WTC11 (cell line): Measurements from ENCODE around the gene DAB1. TPM values are rescaled to one million over a fixed set of nuclear protein-coding genes. Genes with fewer than 3 reads are reported as not detected.

ENCODE experiments used
- ATAC-seq: fragments of 200-7000 bp; cut with Tn5 transposase; 2 replicates; pipeline ENCODE4 v1.10.0; 2021; ENCODE audit warnings: mild to moderate bottlenecking, moderate library complexity
- CTCF ChIA-PET: fragments of 300-600 bp; sonication (Branson Sonifier 250); formaldehyde crosslinking; loops from one replicate; lab custom pipeline; 2021; ENCODE audit warnings: antibody characterized with exemption; lab: Charles Lee
- POLR2A ChIA-PET: fragments of 350-600 bp; sonication (Branson Sonifier 250); formaldehyde crosslinking; loops from one replicate; lab custom pipeline; 2021; ENCODE audit warnings: antibody characterized with exemption; lab: Charles Lee
- DNase-seq: peaks from one replicate; pipeline ENCODE4 v3.0.0; 2021; ENCODE audit warnings: low spot score
- H3K27ac Mint-ChIP-seq: 2 replicates; pipeline ENCODE4 v1.8.0; 2021; ENCODE audit warnings: mixed read lengths
- H3K27me3 Mint-ChIP-seq: 2 replicates; pipeline ENCODE4 v1.8.0; 2021; ENCODE audit warnings: low read depth, mild to moderate bottlenecking, moderate library complexity, mixed read lengths
- H3K36me3 Mint-ChIP-seq: 2 replicates; pipeline ENCODE4 v1.8.0; 2021; ENCODE audit warnings: mixed read lengths
- H3K4me1 Mint-ChIP-seq: 2 replicates; pipeline ENCODE4 v1.8.0; 2022; ENCODE audit warnings: mixed read lengths
- H3K4me3 Mint-ChIP-seq: 2 replicates; pipeline ENCODE4 v1.8.0; 2021; ENCODE audit warnings: mild to moderate bottlenecking, moderate library complexity, mixed read lengths
- H3K9me3 Mint-ChIP-seq: 2 replicates; pipeline ENCODE4 v1.8.0; 2021; ENCODE audit warnings: mixed read lengths
- ATF2 ChIP-seq: sonication (generic); formaldehyde crosslinking; IDR thresholded peaks from 2 replicates; pipeline ENCODE4 v1.8.1; 2022; ENCODE audit warnings: low read depth, missing genetic modification reagents, borderline replicate concordance
- CREB1 ChIP-seq: sonication (generic); formaldehyde crosslinking; IDR thresholded peaks from 2 replicates; pipeline ENCODE4 v1.8.0; 2023; ENCODE audit warnings: mild to moderate bottlenecking, missing genetic modification reagents
- E2F4 ChIP-seq: sonication (generic); formaldehyde crosslinking; IDR thresholded peaks from 2 replicates; pipeline ENCODE4 v1.8.1; 2022; ENCODE audit warnings: low read depth, mild to moderate bottlenecking, moderate library complexity, missing genetic modification reagents, borderline replicate concordance
- ESRRA ChIP-seq: sonication (generic); formaldehyde crosslinking; IDR thresholded peaks from 2 replicates; pipeline ENCODE4 v1.8.1; 2022; ENCODE audit warnings: mild to moderate bottlenecking, missing genetic modification reagents, borderline replicate concordance
- FOXP1 ChIP-seq: sonication (generic); formaldehyde crosslinking; IDR thresholded peaks from 2 replicates; pipeline ENCODE4 v1.8.0; 2022; ENCODE audit warnings: missing genetic modification reagents, mild to moderate bottlenecking, moderate library complexity, borderline replicate concordance
- GABPB1 ChIP-seq: sonication (generic); formaldehyde crosslinking; IDR thresholded peaks from 2 replicates; pipeline ENCODE4 v1.8.1; 2023; ENCODE audit warnings: mild to moderate bottlenecking, missing genetic modification reagents
- MXD4 ChIP-seq: fragments of 250-450 bp; sonication (Bioruptor Pico); IDR thresholded peaks from 2 replicates; pipeline ENCODE4 v1.8.0; 2021; ENCODE audit warnings: mild to moderate bottlenecking, moderate library complexity, borderline replicate concordance
- MYBL2 ChIP-seq: sonication (generic); formaldehyde crosslinking; IDR thresholded peaks from 2 replicates; pipeline ENCODE4 v1.8.1; 2023; ENCODE audit warnings: mild to moderate bottlenecking, moderate library complexity, missing genetic modification reagents
- NFE2L1 ChIP-seq: sonication (generic); formaldehyde crosslinking; IDR thresholded peaks from 2 replicates; pipeline ENCODE4 v1.8.1; 2023; ENCODE audit warnings: missing genetic modification reagents
- PREB ChIP-seq: sonication (generic); formaldehyde crosslinking; IDR thresholded peaks from 2 replicates; pipeline ENCODE4 v1.8.1; 2022; ENCODE audit warnings: mild to moderate bottlenecking, missing genetic modification reagents, moderate library complexity, borderline replicate concordance
- RORB ChIP-seq: fragments of 250-450 bp; sonication (Bioruptor Pico); IDR thresholded peaks from 2 replicates; pipeline ENCODE4 v1.9.0; 2021; ENCODE audit warnings: mild to moderate bottlenecking
- SOX15 ChIP-seq: fragments of 250-450 bp; sonication (Bioruptor Pico); IDR thresholded peaks from 2 replicates; pipeline ENCODE4 v1.9.0; 2021; ENCODE audit warnings: mild to moderate bottlenecking
- ZBTB43 ChIP-seq: sonication (generic); formaldehyde crosslinking; IDR thresholded peaks from 2 replicates; pipeline ENCODE4 v1.8.1; 2023; ENCODE audit warnings: mild to moderate bottlenecking, missing genetic modification reagents
- ZNF138 ChIP-seq: sonication (generic); formaldehyde crosslinking; conservative IDR thresholded peaks from 2 replicates; pipeline ENCODE4 v1.8.1; 2022; ENCODE audit warnings: mild to moderate bottlenecking, moderate library complexity, missing genetic modification reagents
- ZNF532 ChIP-seq: fragments of 250-450 bp; sonication (Bioruptor Pico); IDR thresholded peaks from 2 replicates; pipeline ENCODE4 v1.9.0; 2021; ENCODE audit warnings: mild to moderate bottlenecking, borderline replicate concordance
- total RNA-seq: library from RNA; stranded (reverse); gene quantifications from 3 replicates; pipeline ENCODE4 v1.2.3, GENCODE V29; 2021
- TF ChIP-seq, protein P1 (sequence below): sonication (generic); formaldehyde crosslinking; conservative IDR thresholded peaks from 2 replicates; pipeline ENCODE4 v1.8.1; 2022; ENCODE audit warnings: mild to moderate bottlenecking, missing genetic modification reagents
- TF ChIP-seq, protein P2 (sequence below): sonication (generic); formaldehyde crosslinking; IDR thresholded peaks from 2 replicates; pipeline ENCODE4 v1.8.0; 2022; ENCODE audit warnings: mild to moderate bottlenecking, missing genetic modification reagents

DAB1 gene
- total RNA-seq, 1 experiment from 2014 or later = 10.7 TPM

DNA sequence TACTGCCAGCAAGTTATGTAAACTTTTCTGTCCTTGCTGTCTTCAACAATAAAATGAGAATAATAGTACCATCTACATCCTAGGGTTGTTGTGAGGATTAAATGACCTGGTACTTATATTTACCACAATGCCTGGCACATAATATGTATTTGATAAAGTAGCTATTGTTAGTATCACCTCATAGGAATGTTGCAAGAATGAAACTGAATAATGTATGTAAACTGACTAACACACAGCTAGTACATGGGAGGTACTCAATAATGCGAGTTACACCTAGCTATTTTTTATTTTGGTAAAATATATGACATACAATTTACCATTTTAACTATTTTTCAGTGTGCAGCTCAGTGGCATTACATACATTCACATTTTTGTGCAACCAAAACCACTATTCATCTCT lies 289.1 kb downstream of the DAB1 start:
- Mint-ChIP-seq H3K9me3 (no peaks in the 10 kb centered on the region), H3K27me3 (no peaks in the 10 kb centered on the region), H3K36me3 (no peaks in the 10 kb centered on the region), H3K4me3 (no peak overlapping the region), H3K27ac (no peak overlapping the region), H3K4me1 (peaks cover 1% of the 10 kb centered on the region; the same call in 1 of the 2 replicates)
- ChIA-PET POLR2A (no interaction called here), CTCF (no interaction called here)
- TF ChIP-seq NFE2L1 (CRISPR knock-in tag) = no peak
- TF ChIP-seq, protein P1, sequence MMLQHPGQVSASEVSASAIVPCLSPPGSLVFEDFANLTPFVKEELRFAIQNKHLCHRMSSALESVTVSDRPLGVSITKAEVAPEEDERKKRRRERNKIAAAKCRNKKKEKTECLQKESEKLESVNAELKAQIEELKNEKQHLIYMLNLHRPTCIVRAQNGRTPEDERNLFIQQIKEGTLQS = no peak
- no peak for TF ChIP-seq ESRRA (CRISPR knock-in tag)
- no peak for TF ChIP-seq ATF2 (CRISPR knock-in tag)
- TF ChIP-seq, protein P2, sequence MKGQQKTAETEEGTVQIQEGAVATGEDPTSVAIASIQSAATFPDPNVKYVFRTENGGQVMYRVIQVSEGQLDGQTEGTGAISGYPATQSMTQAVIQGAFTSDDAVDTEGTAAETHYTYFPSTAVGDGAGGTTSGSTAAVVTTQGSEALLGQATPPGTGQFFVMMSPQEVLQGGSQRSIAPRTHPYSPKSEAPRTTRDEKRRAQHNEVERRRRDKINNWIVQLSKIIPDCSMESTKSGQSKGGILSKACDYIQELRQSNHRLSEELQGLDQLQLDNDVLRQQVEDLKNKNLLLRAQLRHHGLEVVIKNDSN = no peak
- no peak for TF ChIP-seq CREB1 (CRISPR knock-in tag)
- TF ChIP-seq MYBL2 = no peak
- TF ChIP-seq GABPB1 (CRISPR knock-in tag) = no peak
- no peak for TF ChIP-seq ZNF138 (CRISPR knock-in tag)
- no peak for TF ChIP-seq ZNF532
- ATAC-seq (no peak), DNase-seq (no peak)

GRCh38 chr1:57133686-57134085 lies 290.2 kb downstream of the DAB1 start:
- H3K27ac Mint-ChIP-seq = no peak overlapping the region
- ATAC-seq (no peak), DNase-seq (no peak)
- ChIA-PET CTCF (no interaction called here), POLR2A (no interaction called here)
- H3K4me1 Mint-ChIP-seq = peaks cover 4% of the 10 kb centered on the region; the same call in 1 of the 2 replicates
- no peaks in the 10 kb centered on the region for H3K27me3 Mint-ChIP-seq
- H3K9me3 Mint-ChIP-seq = no peaks in the 10 kb centered on the region
- H3K4me3 Mint-ChIP-seq = no peak overlapping the region
- H3K36me3 Mint-ChIP-seq = no peaks in the 10 kb centered on the region
- TF ChIP-seq SOX15 (CRISPR knock-in tag) (no peak), MXD4 (no peak), FOXP1 (CRISPR knock-in tag) (no peak), RORB (no peak), E2F4 (CRISPR knock-in tag) (no peak), ZBTB43 (CRISPR knock-in tag) (no peak), PREB (CRISPR knock-in tag) (no peak)
